DMS 273 (cell line): ENCODE results near the gene FTL.

Source experiments
- DNase-seq: peaks from one replicate; lab custom pipeline; 2025; ENCODE audit not compliant: unreplicated experiment; lab: John Stamatoyannopoulos, UW

Gene FTL

DNA sequence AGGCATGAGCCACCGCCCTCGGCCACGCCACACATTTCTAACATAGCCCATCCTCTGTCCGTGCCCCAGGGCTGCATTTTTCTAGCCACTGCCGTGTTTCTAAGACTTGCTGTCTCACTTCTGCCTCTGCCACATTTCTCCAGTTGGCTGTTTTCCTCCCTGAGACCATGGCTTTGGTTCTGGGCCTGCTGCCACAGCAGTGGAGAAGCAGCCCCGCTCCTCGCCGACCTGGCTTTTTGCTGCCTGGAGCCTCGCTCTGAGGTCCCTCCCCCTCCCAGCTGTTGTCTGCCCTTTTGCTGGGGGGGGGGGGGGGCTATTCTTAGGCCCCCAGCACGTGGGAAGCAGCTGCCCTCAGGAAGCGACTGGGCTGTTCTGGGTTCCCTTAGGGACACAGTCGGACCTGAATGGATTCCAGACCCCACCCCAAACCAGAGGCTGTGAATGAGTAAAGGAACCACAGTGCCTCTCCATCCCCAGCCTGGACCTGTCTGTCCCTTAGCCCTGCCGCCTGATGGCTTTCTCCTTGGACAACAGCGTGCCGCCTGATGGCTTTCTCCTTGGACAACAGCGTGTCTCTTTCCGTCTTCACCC lies 24.7 kb downstream of the FTL start:
- DNase-seq, result peak; percentile 47

DNA sequence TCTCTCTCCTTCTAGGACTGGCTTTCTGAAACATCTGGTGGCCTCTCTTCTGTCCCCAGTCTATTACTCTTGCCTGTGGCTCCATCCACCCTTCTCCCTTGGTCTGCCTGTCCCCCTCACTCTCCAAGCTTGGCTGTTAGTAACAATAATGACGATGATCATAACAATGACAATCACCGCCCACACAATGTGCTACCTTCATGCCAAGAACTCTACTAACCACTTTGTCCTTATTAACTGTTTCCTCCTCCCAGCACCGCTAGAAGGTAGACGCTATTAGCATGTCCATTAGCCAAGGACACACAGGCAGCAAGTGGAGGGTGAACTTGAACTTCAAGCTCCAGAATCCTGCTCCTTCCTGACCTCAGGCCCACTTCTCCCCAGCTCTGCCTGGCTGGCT lies 25.3 kb downstream of the FTL start:
- DNase-seq, result no peak

DNA sequence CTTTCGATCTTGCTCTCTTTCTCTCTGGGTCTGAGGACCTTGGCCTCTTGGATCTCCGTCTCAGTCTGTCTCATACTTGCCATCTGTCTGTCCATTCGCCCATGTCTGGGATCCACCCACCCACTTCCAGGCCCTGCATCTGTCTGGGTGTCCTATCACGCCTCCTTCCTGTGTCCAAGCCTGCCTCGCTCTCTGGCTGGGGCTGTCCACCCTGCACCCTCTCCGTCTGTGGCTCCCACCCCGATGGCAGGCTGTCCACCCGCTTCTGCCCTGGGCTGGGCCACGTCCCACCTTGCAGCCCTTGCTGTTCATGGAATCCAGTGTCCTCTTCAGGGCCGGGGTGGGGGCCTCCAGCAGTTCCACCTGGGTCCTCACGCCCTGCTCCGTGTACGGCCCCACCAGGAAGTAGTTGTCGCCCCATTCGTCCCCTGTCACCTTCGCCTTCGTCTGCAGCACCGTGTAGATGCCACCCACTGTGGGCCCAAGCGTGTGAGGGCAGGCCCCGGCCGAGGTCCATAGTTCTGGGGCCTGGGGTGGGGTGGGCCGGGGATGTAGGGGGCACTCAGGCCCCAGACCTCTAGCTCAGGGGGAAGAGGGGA lies 26.0 kb downstream of the FTL start:
- no peak for DNase-seq

DNA sequence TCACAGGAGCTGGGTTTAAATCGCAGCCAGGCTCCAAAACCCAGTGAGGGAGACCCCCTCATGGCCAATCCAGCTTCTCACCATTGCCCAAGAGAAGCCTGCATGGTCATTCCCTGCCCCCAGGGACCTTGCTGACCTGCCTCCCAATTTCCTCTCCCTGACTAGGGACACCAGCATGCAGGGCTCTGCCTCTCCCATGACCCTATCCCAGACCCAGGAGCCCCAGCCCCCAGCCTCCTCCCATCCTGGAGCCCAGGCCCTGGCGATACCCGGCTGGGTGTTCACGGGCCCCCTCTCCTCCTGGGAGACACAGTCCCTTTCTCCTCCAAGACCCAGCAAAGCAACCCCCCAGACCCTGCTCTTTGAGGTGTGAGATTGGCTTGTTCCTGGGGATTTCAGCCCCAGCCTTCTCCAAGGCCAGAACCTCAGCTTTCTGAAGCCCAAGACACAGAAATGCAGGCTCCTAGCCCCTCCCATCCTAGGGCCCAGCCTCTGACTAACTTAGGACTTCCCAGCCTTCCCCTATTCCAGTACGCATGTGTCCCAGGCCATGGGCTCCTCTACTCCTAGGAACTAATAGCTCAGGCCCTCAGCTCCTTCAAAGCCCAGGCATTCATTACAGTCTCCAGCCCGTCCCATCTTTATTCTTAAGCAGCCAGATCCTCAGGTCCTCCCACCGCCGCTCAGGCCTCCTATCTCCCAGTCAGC lies 26.9 kb downstream of the FTL start:
- DNase-seq, result peak; percentile 77

GRCh38 chr19:48992581-48993174 lies 27.6 kb downstream of the FTL start:
- peak; percentile 66 for DNase-seq

- peak; percentile 100 for DNase-seq
Measured at GRCh38 chr19:48993175-48994034, 28.3 kb downstream of the FTL start, which contains the start of the genes GYS1 and RUVBL2. TSS of gene GYS1 (minus strand) at chr19:48993309. CDS start at chr19:48993112, 197 bp downstream. TSS of gene RUVBL2 (plus strand) at chr19:48993887. CDS start at chr19:48993912, 25 bp downstream.

- DNase-seq, result peak; percentile 60
Measured at GRCh38 chr19:48994035-48994386, 28.9 kb downstream of the FTL start.

GRCh38 chr19:48997972-48998371 lies 32.9 kb downstream of the FTL start:
- peak; percentile 77 for DNase-seq

- peak; percentile 73 for DNase-seq
Measured at GRCh38 chr19:48999481-49000325, 34.6 kb downstream of the FTL start.

GRCh38 chr19:49004133-49004532 lies 39.0 kb downstream of the FTL start:
- no peak for DNase-seq

DNA sequence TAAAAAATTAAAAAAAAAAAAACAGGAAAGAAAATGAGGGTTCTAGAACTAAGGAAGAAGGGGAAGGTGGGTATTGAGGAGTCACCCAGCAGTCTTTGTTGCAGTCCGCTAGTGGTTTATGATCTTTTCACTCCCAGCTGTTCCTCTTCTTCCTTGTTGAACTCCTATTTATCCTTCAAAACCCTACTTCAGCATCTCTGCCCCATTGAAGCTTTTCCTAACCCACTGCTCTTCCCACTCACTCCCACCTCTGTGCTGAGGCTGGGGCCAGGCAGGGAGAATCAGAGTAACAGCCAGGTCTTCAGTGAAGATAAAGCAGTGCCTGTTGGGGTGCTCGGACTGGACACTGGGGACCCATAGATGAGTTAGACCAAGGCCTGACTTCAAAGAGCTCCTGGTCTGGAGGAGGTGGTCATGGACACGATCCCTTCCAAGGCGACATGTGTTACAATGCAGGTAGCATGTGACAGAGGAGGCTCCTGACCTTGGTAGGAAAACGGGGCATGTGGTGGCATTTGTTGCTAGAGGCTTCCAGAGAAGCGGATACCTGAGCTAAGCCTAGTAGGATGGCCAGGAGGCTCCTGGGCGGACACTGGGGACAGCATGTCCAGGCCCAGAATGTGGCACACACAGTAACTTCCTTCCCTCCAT lies 40.0 kb downstream of the FTL start:
- no peak for DNase-seq

DNA sequence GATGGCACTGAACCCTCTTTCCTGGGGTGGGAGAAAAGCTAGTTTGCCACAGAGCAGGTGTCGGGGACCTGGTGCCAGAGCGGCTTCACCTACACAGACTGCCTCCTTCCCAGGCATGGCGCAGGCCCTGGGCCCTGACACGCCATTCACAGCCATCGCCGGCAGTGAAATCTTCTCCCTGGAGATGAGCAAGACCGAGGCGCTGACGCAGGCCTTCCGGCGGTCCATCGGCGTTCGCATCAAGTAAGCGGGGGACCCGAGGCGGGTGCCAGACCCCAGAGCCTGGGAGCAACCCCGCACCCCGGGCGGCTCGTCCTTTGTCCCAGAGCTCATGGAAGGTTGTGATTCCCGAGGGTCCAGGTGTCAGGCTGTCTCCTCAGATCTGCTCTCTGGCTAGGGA lies 41.8 kb downstream of the FTL start:
- DNase-seq, result no peak

GRCh38 chr19:49009828-49010227 lies 44.7 kb downstream of the FTL start:
- DNase-seq, result no peak

DNA sequence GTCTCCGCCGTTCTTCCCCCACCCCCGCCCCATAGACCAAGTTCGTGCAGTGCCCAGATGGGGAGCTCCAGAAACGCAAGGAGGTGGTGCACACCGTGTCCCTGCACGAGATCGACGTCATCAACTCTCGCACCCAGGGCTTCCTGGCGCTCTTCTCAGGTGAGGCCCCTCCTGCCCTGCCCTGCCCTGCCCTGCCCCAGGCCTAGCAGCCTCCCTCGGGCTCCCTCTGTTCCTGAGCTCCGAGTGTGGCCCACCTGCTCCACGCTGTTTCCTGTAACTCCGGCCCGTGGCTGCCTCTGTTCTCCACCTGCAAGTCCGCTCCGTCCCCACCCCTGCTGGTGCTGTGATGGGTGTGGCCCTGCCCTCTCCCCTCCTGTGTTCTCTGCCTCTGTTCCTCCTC lies 45.3 kb downstream of the FTL start:
- no peak for DNase-seq

- DNase-seq, result no peak
Measured at GRCh38 chr19:49011194-49011593, 46.1 kb downstream of the FTL start.

DNA sequence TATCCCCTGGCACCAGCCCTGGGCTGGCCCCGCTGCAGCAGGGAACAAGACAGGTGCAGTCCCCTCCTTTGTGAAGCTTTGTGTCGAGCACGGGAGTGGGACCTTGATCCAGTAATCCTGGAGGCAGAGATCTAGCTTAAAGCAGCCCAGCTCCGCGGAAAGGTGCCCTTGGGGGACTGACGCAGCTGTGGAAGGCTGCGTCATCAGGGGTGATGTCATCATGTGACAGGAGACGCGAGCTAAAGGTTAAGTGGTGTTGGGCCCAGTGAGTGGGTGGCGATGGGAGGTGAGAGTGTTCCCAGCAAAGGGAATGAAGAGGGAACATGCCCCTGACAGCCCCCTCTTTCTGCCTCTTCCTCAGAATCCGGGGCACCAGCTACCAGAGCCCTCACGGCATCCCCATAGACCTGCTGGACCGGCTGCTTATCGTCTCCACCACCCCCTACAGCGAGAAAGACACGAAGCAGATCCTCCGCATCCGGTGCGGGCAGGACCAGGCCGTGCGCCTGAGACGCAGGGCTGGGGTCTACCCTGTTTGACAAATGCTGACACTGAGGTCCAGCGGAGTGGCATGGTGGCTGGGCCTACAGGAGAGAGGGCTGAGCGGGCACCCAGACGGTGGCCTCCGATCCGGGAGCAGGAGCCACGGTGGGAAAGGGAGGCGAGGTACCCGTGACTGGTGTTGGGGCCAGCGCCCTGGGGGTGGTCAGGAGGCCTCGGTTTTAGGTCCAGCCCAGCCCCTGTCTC lies 49.2 kb downstream of the FTL start:
- DNase-seq, result no peak

DNA sequence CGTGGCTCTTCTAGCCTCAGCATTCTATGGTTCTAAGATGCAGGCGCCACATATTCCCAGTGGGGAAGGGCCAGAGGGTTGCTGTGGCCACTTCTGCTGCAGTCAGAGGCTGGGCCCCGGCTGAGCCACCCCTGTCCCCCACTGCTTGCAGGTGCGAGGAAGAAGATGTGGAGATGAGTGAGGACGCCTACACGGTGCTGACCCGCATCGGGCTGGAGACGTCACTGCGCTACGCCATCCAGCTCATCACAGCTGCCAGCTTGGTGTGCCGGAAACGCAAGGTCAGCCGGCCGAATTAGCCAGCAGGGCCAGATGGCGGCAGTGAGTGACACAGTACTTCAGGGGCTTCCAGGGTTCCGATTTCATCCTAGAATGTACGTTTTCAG lies 49.8 kb downstream of the FTL start:
- DNase-seq, result no peak

- no peak for DNase-seq
Measured at GRCh38 chr19:49016067-49016839, 51.1 kb downstream of the FTL start.
